Measurements from ENCODE around the gene KCTD2. TPM values are rescaled to one million over a fixed set of nuclear protein-coding genes. Genes with fewer than 3 reads are reported as not detected.
A peak's percentile ranks its signal among the peaks of the same experiment; 100 is the strongest.

The KCTD2 gene
- total and polyA plus RNA-seq, 2 of the 13 experiments (the other 11 are each of a cell fraction or from before 2014, with no cell fraction given), result 28.3 to 32.6 TPM

GRCh38 chr17:75086496-75087181, 39.6 kb downstream of the KCTD2 start (continued):
- TF ChIP-seq MTA1 (CRISPR knock-in tag; IDR thresholded peaks at IDR 0.05; ENCODE audit: borderline replicate concordance) (no peak), ZSCAN5A (CRISPR knock-in tag; IDR thresholded peaks at IDR 0.05; ENCODE audit: borderline replicate concordance) (no peak), SMAD3 (CRISPR knock-in tag; IDR thresholded peaks at IDR 0.05) (0 out of 2 replicates have a peak, but pooled peaks have one; percentile 17), FOSL1 (CRISPR knock-in tag; IDR thresholded peaks at IDR 0.05; ENCODE audit: borderline replicate concordance) (no peak), PRMT3 (CRISPR knock-in tag; IDR thresholded peaks at IDR 0.05; ENCODE audit: borderline replicate concordance, low read depth) (no peak), ZNF816 (CRISPR knock-in tag; IDR thresholded peaks at IDR 0.05; ENCODE audit: borderline replicate concordance) (no peak), KDM1A (CRISPR knock-in tag; IDR thresholded peaks at IDR 0.05) (0 out of 2 replicates have a peak, but pooled peaks have one; percentile 40), ZNF558 (CRISPR knock-in tag; IDR thresholded peaks at IDR 0.05; ENCODE audit: borderline replicate concordance) (no peak), HMGXB4 (CRISPR knock-in tag; IDR thresholded peaks at IDR 0.05; ENCODE audit: borderline replicate concordance in 1 of 2, low read depth in 1 of 2) (no peak), MAFK (conservative IDR thresholded peaks at IDR 0.05 in 1 of 2, IDR thresholded peaks at IDR 0.05 in 1 of 2; ENCODE audit: low read length in 2 of 2) (no peak), ZNF136 (CRISPR knock-in tag; IDR thresholded peaks at IDR 0.05; ENCODE audit: low read depth) (no peak), POGK (CRISPR knock-in tag; conservative IDR thresholded peaks at IDR 0.05) (0 out of 2 replicates have a peak, but pooled peaks have one; percentile 56), MBD4 (IDR thresholded peaks at IDR 0.05; ENCODE audit: borderline replicate concordance, low read length) (no peak), MAZ (IDR thresholded peaks at IDR 0.05; ENCODE audit: borderline replicate concordance, low read depth, low read length) (no peak), MAZ (CRISPR knock-in tag; IDR thresholded peaks at IDR 0.05; ENCODE audit: low read depth) (peak; percentile 68; the same call in 1 of the 2 replicates), ZNF597 (CRISPR knock-in tag; IDR thresholded peaks at IDR 0.05) (no peak), ZNF891 (CRISPR knock-in tag; IDR thresholded peaks at IDR 0.05) (no peak), ZNF276 (CRISPR knock-in tag; IDR thresholded peaks at IDR 0.05; ENCODE audit: low read depth) (no peak), NFE2L2 (IDR thresholded peaks at IDR 0.05; ENCODE audit: low read length) (no peak), ZNF143 (CRISPR knock-in tag; IDR thresholded peaks at IDR 0.05) (peak; percentile 39; the same call in 1 of the 2 replicates), PHF8 (CRISPR knock-in tag; IDR thresholded peaks at IDR 0.05) (no peak; the same call in 1 of the 2 replicates)

Data from HepG2 (cell line).